GM18873 (cell line): ENCODE results near the gene METTL22.

Experiments
- ATAC-seq: cut with Tn5 transposase; IDR thresholded peaks from one replicate; pipeline ENCODE4 v1.9.1; 2021; ENCODE audit warnings: mild to moderate bottlenecking, moderate library complexity, moderate number of reproducible peaks; ENCODE audit not compliant: unreplicated experiment, low FRiP score

The METTL22 gene

DNA sequence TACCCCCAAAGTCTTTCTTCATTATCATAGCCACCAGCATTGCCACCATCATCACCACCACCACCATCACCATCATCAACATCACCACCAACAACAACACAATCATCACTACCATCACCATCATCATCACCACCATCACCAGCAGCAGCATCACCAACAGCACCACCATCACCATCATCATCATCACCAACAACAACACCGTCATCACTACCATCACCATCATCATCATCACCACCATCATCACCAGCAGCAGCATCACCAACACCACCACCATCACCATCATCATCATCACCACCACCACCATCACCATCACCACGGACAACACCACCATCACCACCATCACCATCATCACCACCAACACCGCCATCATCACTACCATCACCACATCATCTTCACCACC lies 30.7 kb upstream of the METTL22 start:
- ATAC-seq: no peak

DNA sequence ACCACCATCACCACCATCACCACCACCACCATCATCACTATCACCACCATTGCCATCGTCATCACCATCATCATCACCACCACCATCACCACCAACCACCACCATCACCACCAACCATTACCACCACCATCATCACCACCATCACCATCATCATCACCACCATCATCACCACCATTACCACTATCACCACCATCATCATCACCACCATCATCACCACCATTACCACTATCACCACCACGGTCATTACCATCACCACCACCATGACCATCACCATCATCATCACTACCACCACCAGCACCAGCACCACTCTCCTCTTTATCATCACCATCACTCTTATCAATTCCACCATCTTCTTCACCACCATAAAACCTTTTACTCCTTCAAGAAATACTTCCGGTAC lies 30.0 kb upstream of the METTL22 start:
- no peak for ATAC-seq

DNA sequence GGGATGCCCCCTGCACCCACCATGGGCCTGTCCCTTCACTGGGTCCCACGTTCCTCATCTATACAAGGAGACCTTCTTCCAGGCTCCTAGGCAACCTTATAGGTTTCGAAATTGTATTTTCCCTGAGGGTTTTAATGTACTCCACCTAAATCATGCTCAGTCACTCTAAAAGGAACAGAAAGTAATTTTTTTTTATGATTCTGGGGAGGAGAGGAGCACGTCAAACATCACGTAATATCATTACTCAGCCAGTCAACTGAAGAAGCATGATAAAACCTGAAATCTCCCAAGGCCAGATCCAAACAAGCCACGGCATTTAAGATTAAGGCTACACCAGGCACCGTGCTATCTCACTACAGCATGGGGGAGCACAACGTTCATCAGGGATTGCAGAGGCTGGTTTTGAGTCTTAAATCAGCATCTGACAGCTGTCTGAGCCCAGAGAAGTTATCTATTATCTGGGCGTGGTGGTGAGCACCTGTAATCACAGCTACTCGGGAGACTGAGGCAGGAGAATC lies 27.3 kb upstream of the METTL22 start:
- ATAC-seq: no peak

DNA sequence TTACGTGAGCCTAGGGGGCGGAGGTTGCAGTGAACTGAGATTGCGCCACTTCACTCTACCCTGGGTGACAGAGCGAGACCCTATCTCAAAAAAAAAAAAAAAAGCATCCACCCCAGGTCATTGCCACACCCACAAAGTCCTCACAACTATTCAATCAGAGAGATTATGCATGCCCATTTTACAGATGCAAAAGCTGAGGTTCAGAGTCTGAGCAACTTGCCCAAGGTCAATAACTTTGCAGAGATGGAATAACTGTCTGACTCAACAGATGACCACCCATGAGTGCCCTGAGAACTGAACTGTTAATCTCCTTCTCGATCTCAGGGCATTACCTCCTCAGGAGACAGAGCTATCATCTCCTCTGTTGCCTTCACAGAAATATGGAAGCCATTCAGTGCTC lies 25.7 kb upstream of the METTL22 start:
- ATAC-seq: no peak

DNA sequence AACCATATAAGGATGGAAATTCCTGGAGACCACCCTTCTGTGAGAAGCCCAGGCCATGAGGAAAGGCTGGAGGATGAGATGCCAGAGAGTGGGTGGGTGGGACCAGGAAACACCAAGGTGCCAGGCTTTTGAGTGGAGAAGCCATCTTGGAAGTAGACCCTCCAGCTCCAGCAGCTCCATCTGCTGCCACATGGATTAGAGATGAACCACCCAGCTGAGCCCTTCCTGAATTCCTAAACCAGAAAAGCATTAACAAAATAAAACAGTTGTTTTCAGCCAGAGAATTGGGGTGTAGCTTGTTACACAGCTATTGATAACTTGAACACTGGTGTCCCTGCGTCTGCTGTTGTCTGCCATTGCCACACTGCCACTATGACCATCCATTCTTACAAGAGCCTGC lies 24.9 kb upstream of the METTL22 start:
- ATAC-seq: no peak

DNA sequence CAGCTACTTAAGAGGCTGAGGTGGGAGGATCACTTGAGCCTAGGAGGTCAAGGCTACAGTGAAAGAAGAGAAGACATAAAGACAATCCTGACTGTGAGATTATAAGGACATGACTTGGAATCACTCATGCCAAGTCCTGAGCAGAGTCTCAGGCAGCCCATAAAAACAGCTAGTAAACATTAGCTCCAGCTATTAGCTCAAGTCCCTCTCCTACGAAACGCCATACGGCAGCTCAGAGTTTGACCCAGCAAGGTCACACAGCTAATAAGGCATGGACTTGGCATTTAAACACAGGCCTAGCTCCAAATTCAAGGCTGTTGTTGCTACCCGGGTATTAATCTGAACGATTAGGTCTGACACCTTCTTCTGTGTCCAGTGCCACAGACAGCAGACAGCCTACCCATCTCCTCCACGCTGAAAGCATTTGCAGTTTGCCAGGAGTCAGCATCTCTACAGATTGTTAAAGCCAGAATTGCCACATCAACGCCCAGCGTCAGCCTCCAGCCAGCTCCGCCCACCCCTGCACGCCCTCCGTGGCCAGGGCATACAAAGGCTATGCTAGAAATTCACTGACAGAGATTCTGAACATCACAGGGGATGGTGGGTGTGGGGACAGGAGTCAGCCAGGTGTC lies 21.2 kb upstream of the METTL22 start:
- ATAC-seq: no peak

DNA sequence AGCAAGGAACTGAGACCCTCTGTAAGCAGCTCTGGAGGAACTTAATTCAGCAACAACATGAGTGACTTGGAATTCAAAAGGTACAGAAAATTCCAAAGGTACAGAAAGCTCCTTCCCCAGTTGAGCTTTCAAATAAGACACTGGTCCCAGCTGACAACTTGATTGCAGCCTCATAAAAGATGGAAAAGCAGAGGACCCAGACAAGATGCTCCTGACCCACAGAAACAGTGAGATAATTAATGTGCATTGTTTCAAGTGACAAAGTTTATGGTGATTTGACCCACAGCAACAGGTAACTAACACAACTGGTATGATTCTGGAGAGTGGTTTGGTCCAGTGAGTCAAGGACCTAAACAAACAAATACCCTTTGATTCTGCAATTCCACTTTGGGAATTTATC lies 15.9 kb upstream of the METTL22 start:
- no peak for ATAC-seq

DNA sequence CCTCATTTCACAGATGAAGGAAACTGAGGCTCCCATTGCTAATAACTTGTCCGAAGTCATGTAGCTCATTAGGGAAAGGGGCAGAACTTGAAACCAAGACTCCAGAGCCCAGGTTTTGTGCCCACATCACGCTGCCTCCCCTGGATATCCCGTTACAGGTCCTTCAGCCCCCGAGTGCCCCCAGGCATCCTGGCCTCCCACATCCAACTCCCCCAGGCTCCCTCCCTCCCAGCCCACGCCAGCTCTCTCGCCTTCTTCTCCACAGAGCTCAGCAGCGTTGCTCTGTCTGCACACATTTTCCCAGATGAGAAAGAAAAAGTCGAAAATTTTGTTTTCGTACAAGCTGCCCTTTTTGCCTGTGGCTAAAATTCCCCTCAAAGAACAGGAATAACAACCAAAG lies 14.3 kb upstream of the METTL22 start:
- ATAC-seq: no peak

DNA sequence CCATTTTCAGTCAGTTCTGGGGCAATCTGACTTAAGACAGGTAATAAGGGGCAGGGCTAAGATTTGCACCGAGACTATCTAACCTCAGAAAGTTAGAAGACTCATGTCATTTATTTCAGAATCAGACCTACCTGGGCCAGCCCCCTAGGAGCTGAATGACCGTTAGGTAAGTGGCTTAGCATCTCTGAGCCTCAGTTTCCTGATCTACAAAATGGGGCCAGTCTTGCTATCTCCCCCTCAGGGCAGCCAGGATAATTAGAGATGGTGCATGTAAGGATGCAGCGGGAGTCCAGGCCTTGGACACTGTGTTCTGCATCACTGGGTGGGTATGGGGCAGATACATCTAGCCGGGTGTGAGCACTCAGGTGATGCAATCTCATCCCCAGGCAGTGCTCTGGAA lies 10.4 kb upstream of the METTL22 start:
- ATAC-seq: no peak

DNA sequence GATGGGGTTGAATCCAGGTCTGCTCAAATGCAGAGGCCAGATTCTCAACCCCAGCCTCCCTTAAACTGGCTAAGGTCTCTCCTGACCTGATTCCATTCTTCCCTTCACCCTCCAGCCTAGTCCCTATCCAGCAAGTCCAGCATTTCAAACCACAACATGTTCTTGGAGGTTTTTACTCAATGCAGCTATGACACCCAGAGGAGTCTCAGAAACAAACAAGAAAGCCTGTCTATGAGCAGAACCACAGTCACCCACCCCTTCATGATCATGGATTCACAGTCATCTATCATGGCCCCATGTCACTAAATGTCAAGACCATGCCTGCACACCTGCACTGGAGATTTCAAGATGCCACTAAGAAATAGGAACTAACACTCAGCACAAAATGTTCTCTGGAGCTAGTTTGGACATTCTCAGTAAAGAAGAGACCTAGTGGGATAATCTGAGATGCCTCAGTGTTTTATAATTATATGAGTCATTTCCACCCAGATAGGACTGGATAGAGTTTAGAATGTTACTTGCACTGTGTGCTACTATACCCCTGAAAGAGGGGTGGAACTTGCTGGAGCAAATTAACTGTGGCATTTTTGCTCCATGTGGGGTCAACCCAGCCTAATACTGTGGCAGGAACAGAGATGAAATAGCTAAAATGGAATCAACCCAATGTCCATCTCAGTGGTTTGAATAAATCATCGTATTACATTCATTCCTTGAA lies 9.5 kb upstream of the METTL22 start:
- ATAC-seq: no peak

DNA sequence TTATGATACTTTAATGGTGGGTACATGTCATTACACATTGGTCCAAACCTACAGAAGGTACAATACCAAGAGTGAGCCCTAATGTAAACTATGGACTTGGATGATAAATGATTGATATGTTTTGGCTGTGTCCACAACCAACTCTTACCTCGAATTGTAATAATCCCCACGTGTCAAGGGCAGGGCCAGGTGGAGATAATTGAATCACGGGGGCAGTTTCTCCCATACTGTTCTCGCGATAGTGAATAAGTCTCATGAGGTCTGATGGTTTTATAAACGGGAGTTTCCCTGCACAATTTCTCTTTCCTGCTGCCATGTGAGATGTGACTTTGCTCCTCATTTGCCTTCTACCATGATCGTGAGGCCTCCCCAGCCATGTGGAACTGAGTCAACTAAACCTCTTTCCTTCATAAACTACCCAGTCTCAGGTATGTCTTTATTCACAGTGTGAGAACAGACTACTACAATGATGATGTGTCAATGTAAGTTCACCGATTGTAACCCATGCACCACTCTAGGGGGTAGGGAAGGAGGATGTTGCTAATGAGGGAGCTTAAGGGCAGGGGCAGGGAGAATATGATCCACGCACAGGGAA lies 7.0 kb upstream of the METTL22 start:
- no peak for ATAC-seq

DNA sequence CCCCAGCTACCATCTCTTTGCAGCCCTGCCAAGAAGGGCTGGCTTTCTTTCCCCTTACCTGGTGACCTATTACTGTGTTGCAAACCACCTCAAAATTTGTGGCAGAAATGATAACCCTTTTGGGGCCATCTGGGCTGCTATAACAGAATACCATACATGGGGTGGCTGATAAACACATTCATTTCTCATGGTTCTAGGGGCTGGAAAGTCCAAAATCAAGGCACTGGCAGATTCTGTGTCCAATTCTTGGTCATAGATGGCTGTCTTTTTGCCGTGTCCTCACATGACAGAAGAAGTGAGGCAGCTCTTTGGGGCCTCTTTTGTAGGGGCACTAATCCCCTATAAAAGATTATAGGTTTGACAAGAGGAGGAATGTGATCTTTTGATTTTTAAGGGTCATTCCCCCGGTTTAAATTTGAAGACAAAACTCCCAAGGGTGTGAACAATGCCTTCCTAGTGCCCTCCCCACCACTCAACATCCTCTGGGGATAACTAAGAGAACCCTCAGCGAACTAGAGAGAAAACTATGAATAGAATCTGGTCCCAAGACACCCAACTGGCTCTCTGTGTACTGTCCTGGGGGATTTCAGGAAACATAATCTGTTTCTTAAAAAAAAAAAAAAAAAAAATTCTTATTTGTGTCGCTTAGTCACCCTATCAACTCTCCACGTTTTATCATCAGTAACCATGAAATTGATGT lies 1.7 kb upstream of the METTL22 start:
- ATAC-seq: no peak

DNA sequence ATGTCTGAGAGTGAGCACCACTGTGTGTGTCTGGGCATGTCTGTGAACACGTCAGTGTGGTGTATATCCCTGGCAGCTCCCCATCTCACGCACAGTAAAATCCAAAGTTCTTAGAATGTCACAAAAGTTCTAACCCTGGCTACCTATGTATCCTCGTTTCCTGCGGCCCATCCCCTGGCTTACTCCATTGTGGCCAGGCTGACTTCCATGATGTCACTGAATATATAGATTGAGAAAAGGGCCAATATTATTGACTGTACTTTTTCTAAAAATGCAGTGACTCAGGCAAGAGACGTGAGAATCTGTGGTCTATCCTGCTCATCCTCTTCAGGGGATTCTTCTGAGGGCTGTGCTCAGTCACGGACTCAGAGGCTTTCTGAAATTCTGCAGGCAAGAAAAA lies 963 bp upstream of the METTL22 start:
- ATAC-seq: no peak

DNA sequence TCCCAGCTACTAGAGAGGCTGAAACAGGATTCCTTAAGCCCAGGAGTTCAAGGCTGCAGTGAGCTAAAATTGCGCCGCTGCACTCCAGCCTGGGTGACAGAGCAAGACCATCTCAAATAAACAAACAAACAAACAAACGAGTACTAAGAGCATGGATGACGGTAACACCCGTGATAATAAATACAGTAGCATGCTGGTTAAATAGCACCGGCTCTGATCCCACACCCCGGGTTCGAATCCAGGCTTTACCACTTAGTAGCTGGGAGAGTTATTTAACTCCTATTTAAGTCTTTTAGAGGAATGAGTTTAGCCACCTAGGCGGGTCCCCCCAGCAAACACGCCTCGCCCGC lies 301 bp upstream of the METTL22 start:
- ATAC-seq: no peak

DNA sequence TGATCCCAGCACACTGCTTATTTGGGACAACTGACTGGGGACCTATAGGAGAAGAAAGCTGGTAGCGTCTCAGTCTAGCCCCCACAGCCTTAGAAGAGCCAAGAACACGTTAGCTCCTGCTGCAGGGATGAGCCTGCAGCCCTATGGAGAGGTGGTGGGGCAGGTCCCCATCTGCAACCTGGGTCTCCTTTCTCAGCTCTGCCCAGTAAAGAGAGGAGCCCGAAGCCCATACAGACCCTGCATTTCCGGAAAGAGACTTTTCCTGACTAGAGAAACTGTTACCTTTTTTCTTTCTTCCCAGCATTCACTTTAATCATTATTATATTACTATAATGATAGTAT lies 788 bp downstream of the METTL22 start:
- no peak for ATAC-seq

DNA sequence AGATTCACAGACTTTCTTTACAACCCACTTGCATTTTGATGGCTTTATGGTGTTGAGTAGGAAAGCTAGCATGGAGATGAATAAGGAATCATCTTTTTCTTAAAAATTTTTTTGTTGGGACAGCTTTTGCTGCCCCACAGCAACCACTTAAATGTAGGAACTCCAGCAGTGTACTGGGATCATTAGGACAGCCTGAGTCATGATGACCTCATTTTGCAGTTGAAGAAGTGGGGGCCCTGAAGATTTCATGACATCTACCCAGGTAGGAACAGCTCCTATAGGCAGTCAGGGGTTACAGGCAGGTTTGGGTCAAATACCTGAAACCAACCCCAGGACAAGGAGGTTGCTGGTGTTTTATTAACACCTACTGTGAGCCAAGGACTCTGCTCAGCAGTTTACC lies 2.1 kb downstream of the METTL22 start:
- ATAC-seq: no peak

DNA sequence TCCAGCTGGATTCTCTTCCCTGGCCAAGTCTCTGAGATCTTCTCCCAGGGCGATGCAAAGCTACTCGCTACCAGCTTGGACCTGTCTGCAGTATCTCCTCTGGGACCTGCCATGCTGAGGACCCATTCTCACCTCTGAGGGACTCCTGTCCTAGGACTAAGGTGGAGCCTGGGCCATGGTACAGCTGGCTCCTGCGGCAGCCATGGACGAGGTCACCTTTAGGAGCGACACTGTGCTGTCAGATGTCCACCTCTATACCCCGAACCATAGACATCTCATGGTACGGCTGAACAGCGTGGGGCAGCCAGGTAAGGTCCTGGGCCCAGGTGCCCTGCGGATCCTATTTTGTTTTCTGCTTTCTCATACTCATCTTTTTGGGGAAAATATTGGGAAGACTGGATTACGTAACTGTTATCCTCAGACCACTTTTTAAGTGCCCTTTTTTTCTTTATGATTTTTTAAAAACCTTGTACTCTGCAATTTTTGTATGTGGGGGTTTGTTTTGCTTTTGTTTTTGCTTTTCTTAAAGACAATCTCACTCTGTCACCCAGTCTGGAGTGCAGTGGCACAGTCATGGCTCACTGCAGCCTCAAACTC lies 4.1 kb downstream of the METTL22 start:
- ATAC-seq: no peak

DNA sequence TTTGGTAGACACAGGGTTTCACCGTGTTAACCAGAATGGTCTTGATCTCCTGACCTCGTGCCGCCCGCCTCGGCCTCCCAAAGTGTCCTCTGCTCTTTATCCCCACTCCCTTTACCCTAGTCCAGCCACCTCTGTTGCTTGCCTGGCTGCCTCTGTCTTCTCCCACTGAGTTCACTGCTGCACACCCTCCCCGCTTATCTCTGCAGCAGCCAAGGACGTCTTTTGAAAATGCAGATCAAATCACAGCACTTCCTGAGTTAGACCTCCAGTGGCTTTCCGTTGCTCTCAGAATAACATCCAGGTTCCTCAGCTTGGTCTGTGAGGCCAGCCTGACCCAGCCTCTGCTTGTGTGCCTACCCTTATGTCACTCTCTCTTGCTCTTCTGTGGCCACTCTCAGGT lies 5.4 kb downstream of the METTL22 start:
- no peak for ATAC-seq

DNA sequence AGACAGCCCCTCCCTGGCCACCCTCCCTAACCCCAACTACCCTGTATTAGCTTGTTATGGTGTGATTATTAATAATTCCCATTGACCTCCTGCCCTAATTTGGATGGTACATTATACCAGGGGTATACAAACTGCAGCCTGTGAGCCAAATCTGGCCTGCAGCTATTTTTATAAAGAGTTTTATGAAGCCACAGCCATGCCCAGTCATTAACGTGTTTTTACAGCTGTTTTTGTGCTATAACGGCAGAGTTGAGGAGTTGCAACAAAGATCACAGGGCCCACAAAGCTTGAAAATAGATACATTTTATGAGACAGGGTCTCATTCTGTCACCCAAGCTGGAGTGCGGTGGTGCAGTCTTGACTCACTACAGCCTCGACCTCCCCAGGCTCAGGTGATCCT lies 6.0 kb downstream of the METTL22 start:
- ATAC-seq: no peak

DNA sequence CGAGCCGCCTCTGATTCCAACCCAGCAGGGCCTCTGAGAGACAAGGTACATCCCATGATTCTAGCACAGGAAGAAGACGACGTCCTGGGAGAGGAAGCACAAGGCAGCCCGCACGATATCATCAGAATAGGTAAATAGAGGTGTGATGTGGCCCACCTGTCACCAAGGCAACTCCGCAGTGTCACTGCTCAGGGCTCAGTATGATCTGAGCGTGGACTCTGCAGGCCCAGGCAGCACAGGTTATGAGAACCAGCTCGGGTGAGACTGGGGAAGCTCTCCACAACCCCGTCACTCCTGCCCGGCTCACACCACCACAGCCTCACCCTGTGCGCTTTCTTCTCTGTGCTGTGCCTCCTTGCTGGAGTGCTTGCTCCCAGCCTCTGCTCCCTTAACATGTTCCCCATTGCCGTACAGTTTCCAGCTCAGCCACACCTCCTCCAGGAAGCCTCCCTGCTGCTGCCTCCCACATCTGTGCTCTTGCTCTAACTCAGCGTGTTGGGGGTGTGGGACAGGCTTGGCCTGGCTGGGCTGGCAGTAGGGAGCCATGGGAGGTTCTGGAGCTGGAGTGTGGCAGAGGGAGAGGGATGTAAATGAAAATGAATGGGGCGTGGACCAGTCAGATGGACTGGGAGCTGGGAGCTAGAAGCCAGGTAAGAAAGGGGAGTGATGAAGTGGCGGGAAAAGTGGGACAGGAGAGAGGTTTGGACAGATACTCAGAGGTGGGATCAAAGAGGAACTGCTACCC lies 7.7 kb downstream of the METTL22 start:
- no peak for ATAC-seq
